ENCODE measurements around the gene KCNMB2.
"Not testable (repeated sequence)": the region's sequence is repeated elsewhere in the genome, so short reads cannot be mapped to it uniquely, and the experiment has no call there.

KCNMB2 gene

GRCh38 chr3:178520451-178520850 lies 15.8 kb upstream of the KCNMB2 start:
- no peak for DNase-seq

GRCh38 chr3:178522200-178523052 lies 13.8 kb upstream of the KCNMB2 start:
- no peak for DNase-seq

GRCh38 chr3:178525251-178525650 lies 11.0 kb upstream of the KCNMB2 start:
- DNase-seq: no peak

- DNase-seq: no peak
Observed at GRCh38 chr3:178526291-178526690, 9.9 kb upstream of the KCNMB2 start.

- no peak for DNase-seq
Observed at GRCh38 chr3:178527981-178528380, 8.3 kb upstream of the KCNMB2 start.

GRCh38 chr3:178529606-178530225 lies 6.5 kb upstream of the KCNMB2 start:
- DNase-seq: no peak

GRCh38 chr3:178532476-178532875 lies 3.8 kb upstream of the KCNMB2 start:
- no peak for DNase-seq

GRCh38 chr3:178537122-178537705 lies 978 bp downstream of the KCNMB2 start:
- no peak for DNase-seq

GRCh38 chr3:178538056-178538455 lies 1.8 kb downstream of the KCNMB2 start:
- no peak for DNase-seq

GRCh38 chr3:178540184-178540583 lies 3.9 kb downstream of the KCNMB2 start:
- DNase-seq: no peak

- no peak for DNase-seq
Observed at GRCh38 chr3:178545337-178545736, 9.1 kb downstream of the KCNMB2 start.

GRCh38 chr3:178546079-178546478 lies 9.8 kb downstream of the KCNMB2 start:
- DNase-seq: no peak

- not testable (repeated sequence) for DNase-seq
Observed at GRCh38 chr3:178549426-178549825, 13.2 kb downstream of the KCNMB2 start.

- no peak for DNase-seq
Observed at GRCh38 chr3:178551916-178552321, 15.7 kb downstream of the KCNMB2 start.

- DNase-seq: no peak
Observed at GRCh38 chr3:178558637-178559036, 22.4 kb downstream of the KCNMB2 start.

GRCh38 chr3:178560759-178561158 lies 24.5 kb downstream of the KCNMB2 start:
- no peak for DNase-seq

- DNase-seq: no peak
Observed at GRCh38 chr3:178561239-178561638, 25.0 kb downstream of the KCNMB2 start.

- DNase-seq: no peak
Observed at GRCh38 chr3:178562143-178562946, 26.1 kb downstream of the KCNMB2 start.

GRCh38 chr3:178562947-178563232 lies 26.7 kb downstream of the KCNMB2 start:
- no peak for DNase-seq

GRCh38 chr3:178567611-178568010 lies 31.4 kb downstream of the KCNMB2 start:
- DNase-seq: no peak

GRCh38 chr3:178568155-178568731 lies 32.0 kb downstream of the KCNMB2 start:
- no peak for DNase-seq

- no peak for DNase-seq
Observed at GRCh38 chr3:178568911-178569310, 32.7 kb downstream of the KCNMB2 start.

GRCh38 chr3:178569826-178570225 lies 33.6 kb downstream of the KCNMB2 start:
- no peak for DNase-seq
